PC-9 (cell line): ENCODE data around the gene CARD11. TPM values are rescaled to one million over a fixed set of nuclear protein-coding genes. Genes with fewer than 3 reads are reported as not detected.

ENCODE experiments used
- BruUV-seq: library from RNA; stranded (reverse); fragments of 400-500 nt; replicated peaks from 2 replicates; lab custom pipeline; 2021; lab: Mats Ljungman, UMichigan
- CTCF ChIA-PET: fragments of 300-600 bp; sonication (Branson Sonifier 250); formaldehyde crosslinking; loops from one replicate; lab custom pipeline; 2022; ENCODE audit warnings: antibody characterized with exemption; lab: Charles Lee
- POLR2A ChIA-PET: fragments of 300-600 bp; sonication (Branson Sonifier 250); formaldehyde crosslinking; loops from one replicate; lab custom pipeline; 2022; ENCODE audit warnings: antibody characterized with exemption; ENCODE audit not compliant: unreplicated experiment; lab: Charles Lee
- DNase-seq, 2 experiments: peaks; one replicate each; pipeline versions ENCODE4 v3.0.0 to v3.0.0-alpha.2; 2015 to 2022; ENCODE audit warnings: mixed read lengths in 1 of 2
- H2AFZ ChIP-seq: fragments of 200-600 bp; sonication (generic); 2 replicates; pipeline ENCODE4 v1.8.1; 2017; ENCODE audit warnings: antibody characterized with exemption
- H3F3A ChIP-seq: fragments of 200-600 bp; sonication (generic); 2 replicates; pipeline ENCODE4 v1.8.1; 2017; ENCODE audit warnings: antibody characterized with exemption, mild to moderate bottlenecking, low read depth; ENCODE audit not compliant: insufficient read depth
- H3K27ac ChIP-seq: fragments of 200-600 bp; sonication (generic); 2 replicates; pipeline ENCODE4 v1.6.1; 2016; ENCODE audit warnings: mixed run types
- H3K27me3 ChIP-seq: fragments of 200-600 bp; sonication (generic); 2 replicates; pipeline ENCODE4 v1.6.1; 2016; ENCODE audit warnings: low read depth, mixed run types; ENCODE audit not compliant: insufficient read depth
- H3K36me3 ChIP-seq: fragments of 200-600 bp; sonication (generic); 2 replicates; pipeline ENCODE4 v1.6.1; 2016; ENCODE audit warnings: low read depth, mixed run types
- H3K4me1 ChIP-seq: fragments of 200-600 bp; sonication (generic); replicated peaks from 2 replicates; pipeline ENCODE4 v1.6.1; 2016; ENCODE audit warnings: mixed run types; ENCODE audit not compliant: insufficient read depth
- H3K4me2 ChIP-seq: fragments of 200-600 bp; sonication (generic); 2 replicates; pipeline ENCODE4 v1.6.1; 2017; ENCODE audit warnings: mixed run types
- H3K4me3 ChIP-seq: fragments of 200-600 bp; sonication (generic); 2 replicates; pipeline ENCODE4 v1.6.1; 2016; ENCODE audit warnings: mixed run types
- H3K79me2 ChIP-seq: fragments of 200-600 bp; sonication (generic); 2 replicates; pipeline ENCODE4 v1.6.1; 2017; ENCODE audit warnings: low read depth, mixed run types
- H3K9me2 ChIP-seq: fragments of 200-600 bp; sonication (generic); 2 replicates; pipeline ENCODE4 v1.8.1; 2017; ENCODE audit warnings: mild to moderate bottlenecking; ENCODE audit not compliant: insufficient read depth
- H3K9me3 ChIP-seq: fragments of 200-600 bp; sonication (generic); 2 replicates; pipeline ENCODE4 v1.8.1; 2016; ENCODE audit warnings: low read depth; ENCODE audit not compliant: insufficient read depth
- H4K20me1 ChIP-seq: fragments of 200-600 bp; sonication (generic); 2 replicates; pipeline ENCODE4 v1.8.1; 2017; ENCODE audit not compliant: insufficient read depth
- CTCF ChIP-seq: fragments of 200-600 bp; sonication (generic); conservative IDR thresholded peaks from 2 replicates; pipeline ENCODE4 v1.6.1; 2017; ENCODE audit warnings: mixed run types, antibody characterized with exemption, mild to moderate bottlenecking, moderate library complexity
- EZH2 ChIP-seq: fragments of 200-600 bp; sonication (generic); IDR thresholded peaks from 2 replicates; pipeline ENCODE4 v1.8.0; 2017; ENCODE audit warnings: antibody characterized with exemption, low read depth
- intact Hi-C: fragments of 100-400 bp; cut with micrococcal nuclease; formaldehyde crosslinking; loops from one replicate; pipeline ENCODE4 v1.10.0; 2022; ENCODE audit not compliant: unreplicated experiment
- total RNA-seq: library from RNA; stranded (reverse); gene quantifications from 2 replicates; pipeline ENCODE4 v1.2.3, GENCODE V29; 2021

CARD11 gene
- total RNA-seq, 1 experiment from 2014 or later, result 62.6 TPM

- intact Hi-C loops, result no loop called here
- Histone ChIP-seq H3K4me3 (no peak overlapping the region), H3K9me3 (no peaks in the 10 kb centered on the region), H3K4me2 (no peak overlapping the region), H2AFZ (no peak overlapping the region), H4K20me1 (no peaks in the 10 kb centered on the region), H3K79me2 (no peaks in the 10 kb centered on the region), H3F3A (peaks cover 4% of the 10 kb centered on the region; the same call in 1 of the 2 replicates), H3K27ac (no peak overlapping the region), H3K4me1 (no peaks in the 10 kb centered on the region), H3K9me2 (no peaks in the 10 kb centered on the region), H3K27me3 (no peaks in the 10 kb centered on the region), H3K36me3 (peaks cover 18% of the 10 kb centered on the region)
- ChIA-PET POLR2A (no interaction called here), CTCF (no interaction called here)
- TF ChIP-seq CTCF, result no peak
- no peak for DNase-seq
- no TSS peak for BruUV-seq
Observed at GRCh38 chr7:2915023-2915422, 128.6 kb downstream of the CARD11 start.

- H3K27ac ChIP-seq, result no peak overlapping the region
- H4K20me1 ChIP-seq, result no peaks in the 10 kb centered on the region
- no TSS peak for BruUV-seq
- DNase-seq, result peak in 1 of 2 experiments; percentile 28
- H3K9me3 ChIP-seq, result no peaks in the 10 kb centered on the region
- H2AFZ ChIP-seq, result no peak overlapping the region
- ChIA-PET CTCF (no interaction called here), POLR2A (no interaction called here)
- H3K4me2 ChIP-seq, result no peak overlapping the region
- no peaks in the 10 kb centered on the region for H3K79me2 ChIP-seq
- intact Hi-C loops, result no loop called here
- no peak for TF ChIP-seq EZH2
- peaks cover 4% of the 10 kb centered on the region; the same call in 1 of the 2 replicates for H3F3A ChIP-seq
- no peaks in the 10 kb centered on the region for H3K9me2 ChIP-seq
- H3K4me3 ChIP-seq, result no peak overlapping the region
- no peaks in the 10 kb centered on the region for H3K27me3 ChIP-seq
- H3K36me3 ChIP-seq, result 0 out of 2 replicates have a peak, but pooled peaks cover 10% of the 10 kb centered on the region
- H3K4me1 ChIP-seq, result no peaks in the 10 kb centered on the region
Observed at GRCh38 chr7:2913760-2914387, 129.8 kb downstream of the CARD11 start.

- Histone ChIP-seq H3K79me2 (no peaks in the 10 kb centered on the region), H3K4me3 (no peak overlapping the region), H3F3A (peaks cover 4% of the 10 kb centered on the region; the same call in 1 of the 2 replicates), H2AFZ (no peak overlapping the region), H3K36me3 (0 out of 2 replicates have a peak, but pooled peaks cover 10% of the 10 kb centered on the region), H3K9me3 (no peaks in the 10 kb centered on the region), H3K27ac (no peak overlapping the region), H3K4me1 (no peaks in the 10 kb centered on the region), H4K20me1 (no peaks in the 10 kb centered on the region), H3K9me2 (no peaks in the 10 kb centered on the region), H3K27me3 (no peaks in the 10 kb centered on the region), H3K4me2 (no peak overlapping the region)
- DNase-seq, result peak in 1 of 2 experiments; percentile 28
- intact Hi-C loops, result no loop called here
- POLR2A ChIA-PET, result no interaction called here
- no TSS peak for BruUV-seq
- CTCF ChIA-PET, result no interaction called here
- no peak for TF ChIP-seq EZH2
- no peak for TF ChIP-seq CTCF
Observed at GRCh38 chr7:2912684-2913439, 130.8 kb downstream of the CARD11 start.
